Stomach (tissue), 9 donors: ENCODE measurements around the gene NR4A2. TPM values are rescaled to one million over a fixed set of nuclear protein-coding genes. Genes with fewer than 3 reads are reported as not detected.

Experiments used
- DNase-seq, 2 donors: peaks; one replicate each; pipeline versions ENCODE4 v3.0.0 to v3.0.0-alpha.2; 2013 to 2019
- H3K27ac ChIP-seq, 5 donors: fragments of 200-600 bp in 4 of 5; sonication (generic) in 4 of 5; one replicate each; pipeline ENCODE4 v1.5.1; 2013 to 2019; ENCODE audit warnings: mild to moderate bottlenecking in 1 of 5, moderate library complexity in 1 of 5
- H3K27me3 ChIP-seq, 3 donors: fragments of 200-600 bp; sonication (generic); one replicate each; pipeline ENCODE4 v1.5.1; 2017 to 2019; ENCODE audit warnings: mixed run types in 1 of 3
- H3K36me3 ChIP-seq, 4 donors: fragments of 200-600 bp; sonication (generic); 1 replicate in 3 of 4; 2 replicates in 1 of 4; pipeline ENCODE4 v1.5.1; 2016 to 2019
- H3K4me1 ChIP-seq, 4 donors: fragments of 200-600 bp; sonication (generic); one replicate each; pipeline ENCODE4 v1.5.1; 2016 to 2019
- H3K4me3 ChIP-seq, 4 donors: fragments of 200-600 bp; sonication (generic) in 3 of 4; one replicate each; pipeline ENCODE4 v1.5.1; 2016 to 2019; ENCODE audit warnings: mild to moderate bottlenecking in 1 of 4
- H3K9me3 ChIP-seq, 4 donors: fragments of 200-600 bp; sonication (generic); one replicate each; pipeline ENCODE4 v1.5.1; 2016 to 2019
- CTCF ChIP-seq, 7 experiments: fragments of 450-650 bp in 4 of 7; fragments of 200-600 bp in 3 of 7; sonication (generic) in 3 of 7; IDR thresholded peaks; one replicate each; pipeline ENCODE4 v1.5.1; 2016 to 2019; ENCODE audit warnings: antibody characterized with exemption in 7 of 7, control low read depth in 2 of 7, mild to moderate bottlenecking in 1 of 7
- EP300 ChIP-seq: sonication (generic); formaldehyde crosslinking; IDR thresholded peaks from one replicate; pipeline ENCODE4 v1.6.1; 2017; ENCODE audit warnings: antibody characterized with exemption
- POLR2A ChIP-seq, 4 donors: fragments of 450-650 bp; IDR thresholded peaks; one replicate each; pipeline ENCODE4 v1.6.1; 2016; ENCODE audit warnings: antibody characterized with exemption in 4 of 4, control low read depth in 2 of 4, mild to moderate bottlenecking in 1 of 4, moderate library complexity in 1 of 4
- POLR2AphosphoS5 ChIP-seq, 3 donors: sonication (generic); formaldehyde crosslinking; IDR thresholded peaks; one replicate each; pipeline ENCODE4 v1.6.1; 2016; ENCODE audit warnings: antibody characterized with exemption in 3 of 3
- WGBS, 5 donors: extraction: QIAGEN DNeasy Blood & Tissue Kit in 3 of 5; methylation state at CpG; one replicate each; pipeline versions ENCODE4 v1.1.5 to v1.1.7; 2013 to 2018; 5-methylcytosine and 5-hydroxymethylcytosine counted together
- intact Hi-C: fragments of 100-400 bp; cut with DNase I; formaldehyde crosslinking; loops from one replicate; pipeline ENCODE4 v1.15.1; 2023; ENCODE audit warnings: low total_unique reads
- polyA plus RNA-seq, 3 donors: library from polyadenylated mRNA; stranded (reverse); fragments of 200-250 nt; gene quantifications; one replicate each; pipeline ENCODE4 v1.2.3, GENCODE V29; 2013
- total RNA-seq, 5 donors: library from RNA; depleted of rRNA; stranded (reverse); fragments of >200 nt; gene quantifications; one replicate each; pipeline versions ENCODE4 v1.1.0 to v1.2.3, GENCODE V29; 2014 to 2016
- donor health status: healthy with polysubstance abuse.
- donor health status: Bipolar disorder and iron deficiency.
- donor health status: healthy.

Gene NR4A2
- total and polyA plus RNA-seq, 8 donors: 4.7 to 20.7 (median 10.8) TPM; not detected in 2

GRCh38 chr2:156310773-156311172, 21.7 kb downstream of the NR4A2 start:
- DNase-seq: no peak

GRCh38 chr2:156309917-156310316, 22.6 kb downstream of the NR4A2 start:
- no peaks in the 10 kb centered on the region for H3K27me3 ChIP-seq
- no peak for DNase-seq
- no peaks in the 10 kb centered on the region for H3K4me1 ChIP-seq
- H3K36me3 ChIP-seq: no peaks in the 10 kb centered on the region
- H3K9me3 ChIP-seq: no peaks in the 10 kb centered on the region
- WGBS, 5 donors: 75 to 97% (median 91%) methylated on average over 1 of the region's 1 CpG
- no peak overlapping the region for H3K4me3 ChIP-seq
- no peak for TF ChIP-seq POLR2AphosphoS5 (IDR thresholded peaks at IDR 0.05)
- no peak for TF ChIP-seq EP300
- TF ChIP-seq CTCF (IDR thresholded peaks at IDR 0.05): no peak
- no peak for TF ChIP-seq POLR2A (IDR thresholded peaks at IDR 0.05)
- H3K27ac ChIP-seq: no peak overlapping the region
- intact Hi-C loops: no loop called here

More at GRCh38 chr2:156310773-156311172, 21.7 kb downstream of the NR4A2 start:
- no peak overlapping the region for H3K27ac ChIP-seq
- intact Hi-C loops: no loop called here
- H3K27me3 ChIP-seq: no peaks in the 10 kb centered on the region
- H3K4me3 ChIP-seq: no peak overlapping the region
- no peaks in the 10 kb centered on the region for H3K4me1 ChIP-seq
- TF ChIP-seq EP300: no peak
- TF ChIP-seq CTCF (IDR thresholded peaks at IDR 0.05): no peak
- TF ChIP-seq POLR2AphosphoS5 (IDR thresholded peaks at IDR 0.05): no peak
- no peak for TF ChIP-seq POLR2A (IDR thresholded peaks at IDR 0.05)
- H3K9me3 ChIP-seq: no peaks in the 10 kb centered on the region
- H3K36me3 ChIP-seq: no peaks in the 10 kb centered on the region

- Histone ChIP-seq H3K27me3 (no peaks in the 10 kb centered on the region), H3K4me1 (no peaks in the 10 kb centered on the region), H3K9me3 (no peaks in the 10 kb centered on the region), H3K36me3 (no peaks in the 10 kb centered on the region), H3K4me3 (no peak overlapping the region), H3K27ac (no peak overlapping the region)
- TF ChIP-seq POLR2A (IDR thresholded peaks at IDR 0.05) (no peak), EP300 (no peak), CTCF (IDR thresholded peaks at IDR 0.05) (no peak), POLR2AphosphoS5 (IDR thresholded peaks at IDR 0.05) (no peak)
- no peak for DNase-seq
- intact Hi-C loops: no loop called here
Observed at GRCh38 chr2:156309167-156309566, 23.4 kb downstream of the NR4A2 start.

GRCh38 chr2:156306821-156307220, 25.7 kb downstream of the NR4A2 start:
- DNase-seq: no peak
- no peak overlapping the region for H3K4me3 ChIP-seq
- H3K4me1 ChIP-seq: no peaks in the 10 kb centered on the region
- no peaks in the 10 kb centered on the region for H3K36me3 ChIP-seq
- TF ChIP-seq POLR2A (IDR thresholded peaks at IDR 0.05) (no peak), EP300 (no peak), POLR2AphosphoS5 (IDR thresholded peaks at IDR 0.05) (no peak), CTCF (IDR thresholded peaks at IDR 0.05) (no peak)
- intact Hi-C loops: no loop called here
- H3K27me3 ChIP-seq: no peaks in the 10 kb centered on the region
- H3K27ac ChIP-seq: no peak overlapping the region
- 22 to 57% (median 37%) methylated on average over 1 of the region's 1 CpG for WGBS, 5 donors
- no peaks in the 10 kb centered on the region for H3K9me3 ChIP-seq
